Measurements from ENCODE around the gene AP1G2. TPM values are rescaled to one million over a fixed set of nuclear protein-coding genes. Genes with fewer than 3 reads are reported as not detected.

Gene AP1G2
- total RNA-seq, 2 donors from 2014 or later: 36.4 to 61.7 TPM

DNA sequence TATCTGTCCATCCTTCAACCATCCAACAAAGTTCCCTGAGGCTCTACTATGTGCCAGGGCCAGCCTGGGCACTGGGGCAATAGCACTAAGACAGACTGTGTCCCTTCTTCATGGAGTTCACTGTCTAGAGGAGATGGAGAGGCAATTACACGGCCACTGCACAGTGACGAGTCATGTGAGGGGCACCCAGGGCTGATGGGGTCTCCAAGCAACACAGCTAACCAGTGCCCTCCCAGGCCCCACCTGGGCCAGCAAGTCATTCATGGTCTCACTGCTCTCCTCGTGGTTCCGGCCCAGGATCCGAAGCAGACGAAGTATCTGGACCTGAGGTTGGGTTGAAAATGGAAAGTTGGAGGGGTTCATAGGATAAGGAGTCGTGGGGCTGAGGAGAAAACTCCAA lies 2.7 kb downstream of the AP1G2 start:
- Histone ChIP-seq H3K27me3 (replicated peaks; ENCODE audit: insufficient read depth) (no peaks in the 10 kb centered on the region), H3K9me3 (no peaks in the 10 kb centered on the region), H3K36me3 (no peaks in the 10 kb centered on the region), H3K4me1 (ENCODE audit: control insufficient read depth in 1 of 2, low read depth in 2 of 2) (peaks cover 0 to 15% of the 10 kb centered on the region in 2 donors), H3K27ac (no peak overlapping the region), H3K4me3 (no peak overlapping the region)
- ATAC-seq (ENCODE audit: insufficient number of reproducible peaks, low FRiP score, low read depth): no peak
- TF ChIP-seq, protein P1, sequence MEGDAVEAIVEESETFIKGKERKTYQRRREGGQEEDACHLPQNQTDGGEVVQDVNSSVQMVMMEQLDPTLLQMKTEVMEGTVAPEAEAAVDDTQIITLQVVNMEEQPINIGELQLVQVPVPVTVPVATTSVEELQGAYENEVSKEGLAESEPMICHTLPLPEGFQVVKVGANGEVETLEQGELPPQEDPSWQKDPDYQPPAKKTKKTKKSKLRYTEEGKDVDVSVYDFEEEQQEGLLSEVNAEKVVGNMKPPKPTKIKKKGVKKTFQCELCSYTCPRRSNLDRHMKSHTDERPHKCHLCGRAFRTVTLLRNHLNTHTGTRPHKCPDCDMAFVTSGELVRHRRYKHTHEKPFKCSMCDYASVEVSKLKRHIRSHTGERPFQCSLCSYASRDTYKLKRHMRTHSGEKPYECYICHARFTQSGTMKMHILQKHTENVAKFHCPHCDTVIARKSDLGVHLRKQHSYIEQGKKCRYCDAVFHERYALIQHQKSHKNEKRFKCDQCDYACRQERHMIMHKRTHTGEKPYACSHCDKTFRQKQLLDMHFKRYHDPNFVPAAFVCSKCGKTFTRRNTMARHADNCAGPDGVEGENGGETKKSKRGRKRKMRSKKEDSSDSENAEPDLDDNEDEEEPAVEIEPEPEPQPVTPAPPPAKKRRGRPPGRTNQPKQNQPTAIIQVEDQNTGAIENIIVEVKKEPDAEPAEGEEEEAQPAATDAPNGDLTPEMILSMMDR (IDR thresholded peaks at IDR 0.05): no peak
- no peak for DNase-seq (ENCODE audit: low spot score)

- ATAC-seq (ENCODE audit: insufficient number of reproducible peaks, low FRiP score, low read depth): no peak
- DNase-seq (ENCODE audit: low spot score): no peak
- Histone ChIP-seq H3K9me3 (no peaks in the 10 kb centered on the region), H3K36me3 (no peaks in the 10 kb centered on the region), H3K27ac (no peak overlapping the region), H3K4me3 (no peak overlapping the region), H3K4me1 (ENCODE audit: control insufficient read depth in 1 of 2, low read depth in 2 of 2) (peaks cover 0 to 15% of the 10 kb centered on the region in 2 donors), H3K27me3 (replicated peaks; ENCODE audit: insufficient read depth) (no peaks in the 10 kb centered on the region)
- TF ChIP-seq, protein P1 (IDR thresholded peaks at IDR 0.05): no peak
Observed at GRCh38 chr14:23564181-23564812, 3.3 kb downstream of the AP1G2 start.

GRCh38 chr14:23563473-23564180 lies 4.0 kb downstream of the AP1G2 start:
- DNase-seq (ENCODE audit: low spot score) (no peak), ATAC-seq (ENCODE audit: insufficient number of reproducible peaks, low FRiP score, low read depth) (no peak)
- Histone ChIP-seq H3K36me3 (peaks cover 6% of the 10 kb centered on the region), H3K4me1 (ENCODE audit: control insufficient read depth in 1 of 2, low read depth in 2 of 2) (peaks cover 0 to 15% of the 10 kb centered on the region in 2 donors), H3K27me3 (replicated peaks; ENCODE audit: insufficient read depth) (no peaks in the 10 kb centered on the region), H3K4me3 (no peak overlapping the region), H3K9me3 (no peaks in the 10 kb centered on the region), H3K27ac (no peak overlapping the region)
- TF ChIP-seq, protein P1 (IDR thresholded peaks at IDR 0.05): no peak

DNA sequence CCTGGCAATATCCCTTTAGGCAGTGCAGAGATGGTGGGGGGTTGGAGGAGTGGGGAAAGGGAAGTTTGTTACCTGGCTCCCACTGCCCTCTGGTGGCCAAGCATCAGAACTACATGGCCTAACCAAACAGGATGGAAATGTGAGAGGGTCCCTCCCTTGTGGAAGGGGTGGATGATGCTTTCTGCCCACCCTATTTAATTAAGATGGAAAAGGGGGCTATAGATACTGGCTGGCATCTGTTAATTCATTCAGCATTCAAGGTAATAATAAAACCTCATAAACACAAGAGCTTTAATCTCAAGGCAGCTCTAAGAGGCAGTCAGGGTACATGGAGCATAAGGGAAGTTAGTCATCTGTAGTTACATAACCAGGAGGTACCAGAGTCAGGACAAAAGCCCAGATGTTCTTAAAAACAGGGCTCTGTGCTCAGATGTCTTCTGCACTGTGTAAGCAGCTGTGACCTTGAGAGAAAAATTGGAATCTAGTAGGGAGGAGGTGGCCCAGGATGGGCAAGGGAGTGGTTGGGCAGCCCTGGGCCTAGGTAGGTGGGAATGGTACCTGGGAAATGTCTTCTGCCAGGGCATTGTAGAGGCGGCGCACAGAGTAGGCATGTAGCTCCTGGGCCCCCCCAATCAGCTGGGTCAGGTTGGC lies 4.6 kb downstream of the AP1G2 start:
- peaks cover 6% of the 10 kb centered on the region for H3K36me3 ChIP-seq
- no peak overlapping the region for H3K27ac ChIP-seq

More for the DNA sequence above, 4.6 kb downstream of the AP1G2 start:
- Histone ChIP-seq H3K4me1 (ENCODE audit: control insufficient read depth in 1 of 2, low read depth in 2 of 2) (peaks cover 0 to 15% of the 10 kb centered on the region in 2 donors), H3K9me3 (no peaks in the 10 kb centered on the region), H3K27me3 (replicated peaks; ENCODE audit: insufficient read depth) (no peaks in the 10 kb centered on the region), H3K4me3 (no peak overlapping the region)
- DNase-seq (ENCODE audit: low spot score) (no peak), ATAC-seq (ENCODE audit: insufficient number of reproducible peaks, low FRiP score, low read depth) (peak; percentile 34)
- TF ChIP-seq, protein P1 (IDR thresholded peaks at IDR 0.05): peak; percentile 94

Measured in thoracic aorta (tissue), 2 donors.